Gastrocnemius medialis (tissue), 4 donors: ENCODE results near the gene THOP1. TPM values are rescaled to one million over a fixed set of nuclear protein-coding genes. Genes with fewer than 3 reads are reported as not detected.

Source experiments
- ATAC-seq, 2 donors: fragments of 150-250 bp; one replicate each; pipeline ENCODE4 v1.9.1; 2016
- DNase-seq, 2 donors: peaks; one replicate each; pipeline ENCODE4 v3.0.0-alpha.2; 2019
- H3K27ac ChIP-seq, 4 donors: fragments of 200-600 bp; sonication (generic); 1 replicate in 1 of 4; 2 replicates in 3 of 4; pipeline ENCODE4 v1.5.1; 2016 to 2018; ENCODE audit warnings: mild to moderate bottlenecking in 2 of 4, moderate library complexity in 1 of 4
- H3K27me3 ChIP-seq, 3 donors: fragments of 200-600 bp; sonication (generic) in 2 of 3; 1 replicate in 1 of 3; 2 replicates in 2 of 3; pipeline versions ENCODE4 v1.5.1 to v1.6.0; 2016 to 2019; ENCODE audit warnings: mild to moderate bottlenecking in 1 of 3, moderate library complexity in 1 of 3
- H3K36me3 ChIP-seq, 2 donors: fragments of 200-600 bp; sonication (generic) in 1 of 2; one replicate each; pipeline ENCODE4 v1.5.1; 2017 to 2018
- H3K4me1 ChIP-seq, 2 donors: fragments of 200-600 bp; sonication (generic) in 1 of 2; one replicate each; pipeline ENCODE4 v1.5.1; 2016 to 2017; ENCODE audit warnings: mild to moderate bottlenecking in 2 of 2
- H3K4me3 ChIP-seq, 4 donors: fragments of 200-600 bp; sonication (generic) in 3 of 4; 1 replicate in 1 of 4; 2 replicates in 3 of 4; pipeline ENCODE4 v1.5.1; 2016 to 2019; ENCODE audit warnings: mild to moderate bottlenecking in 2 of 4
- H3K9me3 ChIP-seq, 3 donors: fragments of 200-600 bp; sonication (generic) in 2 of 3; 1 replicate in 1 of 3; 2 replicates in 2 of 3; pipeline ENCODE4 v1.5.1; 2016 to 2019
- CTCF ChIP-seq, 5 experiments: fragments of 450-650 bp in 3 of 5; fragments of 200-600 bp in 2 of 5; sonication (generic) in 2 of 5; IDR thresholded peaks in 4 of 5; conservative IDR thresholded peaks in 1 of 5; 1 replicate in 4 of 5; 2 replicates in 1 of 5; pipeline ENCODE4 v1.5.1; 2016 to 2019; ENCODE audit warnings: antibody characterized with exemption in 5 of 5, mild to moderate bottlenecking in 3 of 5, moderate library complexity in 3 of 5
- POLR2A ChIP-seq, 2 donors: fragments of 450-650 bp; IDR thresholded peaks; one replicate each; pipeline ENCODE4 v1.6.1; 2017; ENCODE audit warnings: antibody characterized with exemption in 2 of 2, mild to moderate bottlenecking in 2 of 2, moderate library complexity in 2 of 2
- in situ Hi-C, 4 donors: fragments of 200-750 bp; cut with MboI; loops; one replicate each; pipeline versions ENCODE4 v1.15.0 to v1.8.0; 2017; ENCODE audit warnings: low sequenced_read_pairs in 4 of 4
- intact Hi-C: fragments of 100-400 bp; cut with DNase I; formaldehyde crosslinking; loops from one replicate; pipeline ENCODE4 v1.15.1; 2023; ENCODE audit warnings: low total_unique reads
- total RNA-seq, 4 donors: library from RNA; depleted of rRNA; stranded (reverse); fragments of >200 nt; gene quantifications; one replicate each; pipeline versions ENCODE4 v1.1.0 to v1.2.3, GENCODE V29; 2016

Gene THOP1
- total RNA-seq, 4 donors from 2014 or later, result 31.5 to 114 (median 73.0) TPM

GRCh38 chr19:2759965-2760364 is 25.3 kb upstream of the THOP1 start:
- ATAC-seq (no peak), DNase-seq (no peak)
- H3K4me3 ChIP-seq, result no peak overlapping the region
- H3K36me3 ChIP-seq, result peaks cover 0 to 86% of the 10 kb centered on the region in 2 donors
- H3K27ac ChIP-seq, result no peak overlapping the region
- H3K27me3 ChIP-seq, result no peaks in the 10 kb centered on the region
- in situ Hi-C loops (no loop called here), intact Hi-C loops (no loop called here)
- no peaks in the 10 kb centered on the region for H3K9me3 ChIP-seq
- TF ChIP-seq POLR2A (IDR thresholded peaks at IDR 0.05) (no peak), CTCF (IDR thresholded peaks at IDR 0.05 in 4 of 5, conservative IDR thresholded peaks at IDR 0.05 in 1 of 5) (no peak)
- no peaks in the 10 kb centered on the region for H3K4me1 ChIP-seq

- H3K27ac ChIP-seq, result no peak overlapping the region
- no peak for TF ChIP-seq CTCF (IDR thresholded peaks at IDR 0.05 in 4 of 5, conservative IDR thresholded peaks at IDR 0.05 in 1 of 5)
- TF ChIP-seq POLR2A (IDR thresholded peaks at IDR 0.05), result no peak
- no peak for ATAC-seq
- in situ Hi-C loops, result no loop called here
- intact Hi-C loops, result no loop called here
- no peaks in the 10 kb centered on the region for H3K27me3 ChIP-seq
- no peak for DNase-seq
- H3K4me3 ChIP-seq, result no peak overlapping the region
- no peaks in the 10 kb centered on the region for H3K4me1 ChIP-seq
- peaks cover 0 to 87% of the 10 kb centered on the region in 2 donors for H3K36me3 ChIP-seq
- H3K9me3 ChIP-seq, result no peaks in the 10 kb centered on the region
Observed at GRCh38 chr19:2761309-2761677, 24.0 kb upstream of the THOP1 start.

- DNase-seq, result no peak
- in situ Hi-C loops (no loop called here), intact Hi-C loops (no loop called here)
- Histone ChIP-seq H3K36me3 (peaks cover 0 to 87% of the 10 kb centered on the region in 2 donors), H3K27me3 (no peaks in the 10 kb centered on the region), H3K4me1 (no peaks in the 10 kb centered on the region), H3K27ac (no peak overlapping the region), H3K9me3 (no peaks in the 10 kb centered on the region), H3K4me3 (no peak overlapping the region)
- TF ChIP-seq CTCF (IDR thresholded peaks at IDR 0.05 in 4 of 5, conservative IDR thresholded peaks at IDR 0.05 in 1 of 5) (no peak), POLR2A (IDR thresholded peaks at IDR 0.05) (no peak)
- ATAC-seq, result no peak
Observed at GRCh38 chr19:2761876-2762782, 23.2 kb upstream of the THOP1 start.

- intact Hi-C loops, result no loop called here
- in situ Hi-C loops, result no loop called here
Observed at GRCh38 chr19:2762783-2763496, 22.4 kb upstream of the THOP1 start.

More at GRCh38 chr19:2762783-2763496, 22.4 kb upstream of the THOP1 start:
- H3K36me3 ChIP-seq, result peaks cover 0 to 85% of the 10 kb centered on the region in 2 donors
- ATAC-seq (no peak), DNase-seq (no peak)
- no peak overlapping the region for H3K4me3 ChIP-seq
- H3K27me3 ChIP-seq, result no peaks in the 10 kb centered on the region
- H3K4me1 ChIP-seq, result no peaks in the 10 kb centered on the region
- no peak overlapping the region for H3K27ac ChIP-seq
- no peak for TF ChIP-seq CTCF (IDR thresholded peaks at IDR 0.05 in 4 of 5, conservative IDR thresholded peaks at IDR 0.05 in 1 of 5)
- TF ChIP-seq POLR2A (IDR thresholded peaks at IDR 0.05), result no peak
- H3K9me3 ChIP-seq, result no peaks in the 10 kb centered on the region
